ENCODE measurements around the gene LSAMP.

LSAMP gene

GRCh38 chr3:116020495-116020894 is 424.8 kb downstream of the LSAMP start:
- no peak for DNase-seq (ENCODE audit: low read depth, low spot score)

GRCh38 chr3:116019254-116019763 is 426.0 kb downstream of the LSAMP start:
- DNase-seq (ENCODE audit: low read depth, low spot score), result no peak

- DNase-seq (ENCODE audit: low read depth, low spot score), result no peak
Measured at GRCh38 chr3:116018646-116019045, 426.6 kb downstream of the LSAMP start.

- DNase-seq (ENCODE audit: low read depth, low spot score), result no peak
Measured at GRCh38 chr3:116015931-116016330, 429.4 kb downstream of the LSAMP start.

- DNase-seq (ENCODE audit: low read depth, low spot score), result no peak
Measured at GRCh38 chr3:116007000-116007399, 438.3 kb downstream of the LSAMP start.

- peak; percentile 69 for DNase-seq (ENCODE audit: low read depth, low spot score)
Measured at GRCh38 chr3:116005404-116005803, 439.9 kb downstream of the LSAMP start.

GRCh38 chr3:116002235-116002634 is 443.1 kb downstream of the LSAMP start:
- DNase-seq (ENCODE audit: low read depth, low spot score), result no peak

GRCh38 chr3:116001151-116001621 is 444.1 kb downstream of the LSAMP start:
- DNase-seq (ENCODE audit: low read depth, low spot score), result no peak

- no peak for DNase-seq (ENCODE audit: low read depth, low spot score)
Measured at GRCh38 chr3:116000311-116000710, 445.0 kb downstream of the LSAMP start.

GRCh38 chr3:115999613-116000012 is 445.7 kb downstream of the LSAMP start:
- no peak for DNase-seq (ENCODE audit: low read depth, low spot score)

GRCh38 chr3:115999001-115999585 is 446.2 kb downstream of the LSAMP start:
- DNase-seq (ENCODE audit: low read depth, low spot score), result no peak

GRCh38 chr3:115996420-115997108 is 448.7 kb downstream of the LSAMP start:
- DNase-seq (ENCODE audit: low read depth, low spot score), result no peak

- no peak for DNase-seq (ENCODE audit: low read depth, low spot score)
Measured at GRCh38 chr3:115990669-115991068, 454.6 kb downstream of the LSAMP start.

- DNase-seq (ENCODE audit: low read depth, low spot score), result no peak
Measured at GRCh38 chr3:115989684-115990421, 455.4 kb downstream of the LSAMP start.

- DNase-seq (ENCODE audit: low read depth, low spot score), result no peak
Measured at GRCh38 chr3:115986555-115987207, 458.6 kb downstream of the LSAMP start.

- DNase-seq (ENCODE audit: low read depth, low spot score), result no peak
Measured at GRCh38 chr3:115982629-115983028, 462.7 kb downstream of the LSAMP start.

- no peak for DNase-seq (ENCODE audit: low read depth, low spot score)
Measured at GRCh38 chr3:115982108-115982507, 463.2 kb downstream of the LSAMP start.

- DNase-seq (ENCODE audit: low read depth, low spot score), result no peak
Measured at GRCh38 chr3:115980709-115981108, 464.6 kb downstream of the LSAMP start.

GRCh38 chr3:115977866-115978265 is 467.4 kb downstream of the LSAMP start:
- no peak for DNase-seq (ENCODE audit: low read depth, low spot score)

- DNase-seq (ENCODE audit: low read depth, low spot score), result no peak
Measured at GRCh38 chr3:115975796-115976195, 469.5 kb downstream of the LSAMP start.

- peak; percentile 50 for DNase-seq (ENCODE audit: low read depth, low spot score)
Measured at GRCh38 chr3:115975353-115975752, 469.9 kb downstream of the LSAMP start.

- no peak for DNase-seq (ENCODE audit: low read depth, low spot score)
Measured at GRCh38 chr3:115974940-115975339, 470.3 kb downstream of the LSAMP start.
